Kasumi-1 (cell line): Measurements from ENCODE around the gene TEC.
A peak's percentile ranks its signal among the peaks of the same experiment; 100 is the strongest.

Experiments
- DNase-seq, 2 experiments: peaks; one replicate each; lab custom pipeline; 2025; lab: John Stamatoyannopoulos, UW

The TEC gene

DNA sequence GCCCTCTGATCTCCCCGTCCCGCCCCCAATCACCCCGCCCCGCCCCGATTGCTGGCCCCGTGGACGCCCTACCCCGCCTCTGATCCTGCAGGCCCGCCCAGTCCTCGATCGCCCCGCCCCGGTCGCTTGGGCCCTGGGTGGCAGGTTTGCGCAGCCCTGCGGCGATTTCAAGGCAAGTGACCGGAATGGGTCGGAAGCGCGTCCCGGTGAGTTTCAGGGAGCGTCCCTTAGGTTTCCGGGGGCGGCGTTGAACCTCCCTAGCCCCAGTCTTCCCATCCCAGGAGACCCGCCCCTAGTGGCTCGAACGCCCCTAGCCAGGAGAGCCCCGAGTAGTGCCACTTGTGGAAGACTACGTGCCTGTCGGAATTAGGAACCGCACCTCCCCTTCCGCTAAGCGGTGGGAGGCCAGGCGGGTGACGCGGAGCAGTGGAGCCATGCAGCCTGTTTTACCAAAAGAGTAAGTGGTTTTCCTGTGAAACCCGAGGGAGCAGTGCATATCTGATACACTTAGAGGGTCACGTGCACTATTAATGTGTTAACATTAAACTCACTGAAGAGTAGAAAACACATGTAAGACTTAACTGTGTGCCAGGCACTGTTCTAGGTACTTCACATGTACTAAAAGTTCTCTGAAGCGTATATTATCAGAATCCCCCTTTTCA lies 354 bp upstream of the TEC start:
- peak; percentile 99 for DNase-seq

DNA sequence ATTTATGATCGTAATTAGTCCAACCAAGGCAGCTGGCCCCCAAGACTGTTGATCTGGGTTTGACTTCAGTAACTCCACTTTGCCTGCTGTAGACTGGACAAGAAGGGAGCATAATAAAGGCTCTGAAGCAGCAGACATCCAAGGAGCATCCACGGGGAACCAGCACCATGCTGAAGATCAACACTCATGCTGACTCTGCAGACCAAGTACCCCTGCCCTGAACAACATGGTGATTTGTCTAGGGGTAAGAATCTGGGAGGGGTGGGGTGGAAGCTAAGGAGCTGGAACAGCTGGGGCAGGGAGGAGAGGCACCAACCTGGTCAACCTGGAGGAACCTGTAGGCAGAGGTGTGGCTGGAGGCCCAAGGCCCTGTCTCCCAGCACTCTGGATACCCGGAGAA lies 2.1 kb downstream of the TEC start:
- DNase-seq: no peak

DNA sequence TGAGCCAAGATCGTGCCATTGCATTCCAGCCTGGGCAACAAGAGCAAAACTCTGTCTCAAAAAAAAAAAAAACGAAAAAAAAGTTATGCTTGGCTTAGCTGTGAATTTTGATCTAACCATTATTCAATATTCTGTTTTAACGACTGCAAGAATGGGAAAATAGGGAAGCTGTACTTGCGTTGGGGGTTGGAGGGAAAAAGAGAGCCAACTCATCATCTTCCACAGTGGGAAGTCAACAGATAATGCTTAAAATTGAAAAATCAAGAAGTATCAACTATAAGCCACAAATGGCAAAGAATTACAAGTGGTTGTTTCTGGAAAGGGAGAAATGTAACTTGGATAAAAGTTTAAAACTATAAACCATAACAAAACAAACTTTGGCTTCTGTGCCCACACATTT lies 2.9 kb downstream of the TEC start:
- no peak for DNase-seq

DNA sequence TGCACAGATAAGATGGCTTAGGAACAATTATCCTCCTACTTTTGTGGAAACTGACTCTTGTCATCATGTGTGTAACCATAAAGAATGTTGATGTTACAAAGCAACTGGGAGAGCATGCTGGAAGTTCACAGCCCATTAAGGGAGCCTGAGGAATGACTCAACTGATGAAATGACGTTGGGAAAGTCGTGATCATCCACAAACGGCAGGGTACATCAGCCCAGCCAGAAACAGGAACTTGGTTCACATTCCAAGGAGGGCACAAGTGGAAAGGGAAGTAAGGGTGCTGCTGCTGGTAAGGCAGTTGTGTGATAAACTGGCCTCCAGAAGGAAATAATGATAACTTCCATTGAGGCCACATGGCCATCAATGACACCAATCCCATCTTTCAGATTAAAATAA lies 6.7 kb downstream of the TEC start:
- peak; percentile 72 to 79 for DNase-seq

DNA sequence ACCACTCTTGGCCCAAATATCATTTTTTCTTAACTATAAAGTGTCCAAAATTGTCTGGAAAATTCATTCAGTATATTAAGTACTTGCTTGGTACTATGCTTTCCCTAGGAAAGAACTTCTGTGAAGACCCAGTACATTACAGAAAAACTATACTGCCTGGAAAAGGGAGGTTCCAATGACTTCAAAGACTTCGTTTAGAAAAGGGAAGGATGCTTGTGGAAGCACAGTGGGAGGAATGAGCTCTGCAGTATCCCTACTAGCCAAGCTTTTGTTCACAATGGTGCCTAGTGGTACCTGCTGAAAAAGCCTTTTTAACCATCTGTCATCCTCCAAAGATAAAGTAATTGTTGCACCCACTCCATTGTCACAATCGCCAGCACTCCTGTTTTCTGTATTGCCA lies 7.2 kb downstream of the TEC start:
- no peak for DNase-seq

DNA sequence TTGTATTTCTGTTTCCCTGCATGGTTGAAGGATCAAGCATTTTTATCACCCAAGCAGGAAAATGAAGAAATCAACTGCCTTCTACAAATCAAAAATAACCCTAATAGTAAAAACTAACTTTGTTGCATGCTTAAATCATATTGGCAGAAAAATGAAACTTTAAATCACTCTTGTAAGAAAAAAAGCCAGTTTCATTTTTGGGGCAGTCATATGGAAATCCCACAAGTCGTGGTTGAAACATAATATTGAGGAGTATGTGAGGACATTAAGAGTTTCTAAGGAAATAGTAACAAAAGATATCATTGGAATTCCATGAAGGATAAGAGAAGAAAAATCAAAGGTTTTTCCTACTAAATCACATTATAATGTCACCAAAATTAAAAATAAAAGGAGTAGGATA lies 8.4 kb downstream of the TEC start:
- DNase-seq: peak in 1 of 2 experiments; percentile 27

DNA sequence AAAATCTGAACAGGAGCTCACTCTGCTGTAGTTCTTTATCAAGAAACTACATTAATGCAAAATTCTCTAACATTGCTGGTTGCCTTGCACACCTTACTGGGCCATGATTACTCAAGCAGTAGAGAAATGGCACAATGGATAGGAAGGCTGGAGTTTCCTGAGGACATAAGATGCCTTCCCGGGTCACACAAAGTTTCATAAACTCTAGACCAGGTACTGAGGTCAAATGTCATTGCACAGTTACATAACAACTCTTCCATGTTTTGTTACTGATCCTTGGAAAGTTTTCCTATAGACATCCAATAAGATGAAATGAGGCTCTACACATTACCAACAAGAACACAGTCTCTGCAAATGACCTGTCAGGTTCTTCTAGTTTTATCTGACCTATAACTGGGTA lies 9.9 kb downstream of the TEC start:
- no peak for DNase-seq

DNA sequence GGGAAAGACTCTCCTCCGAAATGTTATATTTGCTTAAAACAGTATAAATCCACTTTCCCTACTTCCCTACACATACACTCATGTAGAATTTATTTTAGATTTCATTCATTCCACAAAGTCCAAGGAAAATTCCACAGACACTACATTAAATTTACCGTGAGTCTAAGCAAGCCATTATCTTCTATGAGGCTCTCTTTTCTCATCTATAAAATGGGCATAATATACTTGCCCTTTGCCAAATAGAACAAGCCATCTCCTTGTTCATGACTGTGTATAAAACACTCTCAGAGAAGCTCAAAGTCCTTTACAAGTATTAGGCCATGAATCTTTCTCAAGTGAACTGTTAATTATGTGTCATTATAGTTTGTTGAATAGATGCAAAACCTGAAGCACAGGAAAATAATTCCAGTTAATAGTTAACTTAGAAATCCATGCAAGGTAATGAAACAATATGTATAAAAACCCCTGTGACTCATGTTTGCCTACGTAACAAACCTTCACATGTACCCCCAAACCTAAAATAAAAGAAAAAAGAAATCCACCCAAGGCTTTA lies 10.7 kb downstream of the TEC start:
- no peak for DNase-seq

DNA sequence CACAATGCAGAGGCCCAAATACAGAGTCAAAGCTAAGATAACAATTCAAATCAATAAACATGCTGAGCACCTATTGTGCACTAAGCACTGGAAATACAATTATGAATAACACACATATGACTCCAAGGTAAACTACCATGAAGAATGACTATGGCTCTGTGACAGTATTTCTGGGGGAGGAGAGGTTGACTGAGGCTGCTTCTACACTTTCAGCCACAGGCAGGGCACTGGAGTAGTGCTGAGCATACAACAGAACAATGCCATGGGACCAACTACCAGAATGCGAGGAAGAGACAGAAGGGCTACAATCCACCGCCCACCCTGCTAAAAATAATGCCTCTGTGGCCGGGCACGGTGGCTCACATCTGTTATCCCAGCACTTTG lies 13.7 kb downstream of the TEC start:
- DNase-seq: no peak

DNA sequence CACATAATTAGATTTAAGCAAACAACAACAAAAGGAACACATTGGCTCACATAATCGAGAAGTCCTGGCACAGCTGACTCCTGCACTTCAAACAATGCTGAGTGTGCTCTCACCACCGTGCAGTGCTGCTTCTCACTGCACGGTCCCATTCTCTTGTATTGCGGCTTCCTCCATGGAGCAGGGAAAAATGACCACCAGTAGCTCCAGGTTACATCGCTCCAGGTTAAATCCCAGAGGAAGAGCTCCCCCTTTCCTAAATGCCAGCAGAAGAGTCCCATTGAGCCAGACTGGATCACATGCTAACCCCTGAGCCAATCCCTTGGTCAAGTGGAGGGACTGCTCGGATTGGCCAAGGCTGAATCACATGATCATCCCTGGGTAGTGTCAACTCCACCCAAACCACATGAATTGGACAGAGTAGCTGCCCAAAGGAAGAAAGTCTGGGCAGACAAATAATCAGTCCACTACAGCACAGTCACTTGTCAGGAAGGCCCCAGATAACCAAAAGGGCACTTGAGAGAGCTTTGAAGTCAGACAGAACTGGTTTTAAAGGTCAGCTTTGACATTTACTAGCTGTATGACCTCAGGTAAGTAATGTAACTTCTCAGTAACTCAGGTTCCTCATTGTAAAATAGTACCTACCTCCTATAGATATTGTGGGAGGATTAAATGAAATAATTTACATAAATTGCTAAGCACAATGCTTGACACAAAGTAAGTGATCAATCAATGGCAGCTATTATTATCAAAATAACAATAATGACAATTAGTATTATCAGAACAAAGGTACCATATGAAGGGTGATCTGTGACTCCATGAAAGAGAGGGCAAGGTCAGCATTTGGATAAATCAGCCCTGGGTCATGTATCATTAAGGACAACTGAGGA lies 14.3 kb downstream of the TEC start:
- no peak for DNase-seq

DNA sequence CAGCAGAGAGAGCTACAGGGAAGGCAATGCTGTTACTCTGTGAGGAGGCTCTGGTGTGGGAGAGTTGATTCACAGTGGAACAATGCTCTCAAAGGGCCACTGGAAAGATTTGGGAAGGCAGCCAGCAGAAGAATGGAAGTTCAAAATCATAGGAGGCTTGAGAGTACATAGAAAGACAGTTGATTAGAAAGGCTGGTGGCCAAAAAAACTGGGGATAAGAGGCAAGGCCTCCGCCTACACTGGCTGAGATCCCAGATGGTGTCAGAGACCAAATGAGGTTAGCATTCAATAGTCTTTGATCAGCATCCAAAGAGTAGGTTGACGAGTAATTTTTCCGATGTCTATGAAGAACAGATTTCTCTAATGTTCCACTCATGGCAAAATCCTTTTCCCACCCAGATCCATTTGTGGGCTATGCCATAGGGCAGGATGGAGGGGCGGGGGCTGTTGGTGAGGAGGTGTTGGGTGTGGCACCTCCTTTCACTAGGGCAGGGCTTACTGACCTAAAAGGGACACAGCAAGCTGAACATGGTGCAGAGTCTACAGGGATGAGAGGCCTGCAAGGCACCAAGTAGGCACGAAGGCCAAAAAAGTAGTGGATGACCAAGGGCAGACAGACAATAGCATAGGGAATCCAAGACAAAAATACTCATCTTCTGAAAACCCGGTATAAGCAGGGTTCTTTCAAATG lies 15.1 kb downstream of the TEC start:
- no peak for DNase-seq

DNA sequence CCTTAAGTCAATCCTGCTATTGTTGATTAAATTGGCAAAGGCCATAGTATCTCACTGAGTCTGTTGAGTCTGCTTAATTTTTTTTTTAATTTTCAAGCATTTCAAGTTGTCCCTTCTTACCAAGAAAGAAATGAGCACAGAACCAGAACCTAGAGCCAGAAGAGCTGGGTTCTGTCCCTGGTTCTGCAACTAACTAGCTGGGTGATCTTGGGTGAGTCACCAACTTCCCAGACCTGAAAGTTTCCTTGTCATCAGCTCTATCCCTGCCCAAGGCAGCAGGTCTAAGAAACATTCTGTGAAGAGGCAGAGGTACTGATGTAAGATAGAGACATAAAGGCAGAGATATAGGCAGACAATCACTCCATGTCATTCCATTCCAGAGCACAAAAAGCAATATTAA lies 17.3 kb downstream of the TEC start:
- no peak for DNase-seq

DNA sequence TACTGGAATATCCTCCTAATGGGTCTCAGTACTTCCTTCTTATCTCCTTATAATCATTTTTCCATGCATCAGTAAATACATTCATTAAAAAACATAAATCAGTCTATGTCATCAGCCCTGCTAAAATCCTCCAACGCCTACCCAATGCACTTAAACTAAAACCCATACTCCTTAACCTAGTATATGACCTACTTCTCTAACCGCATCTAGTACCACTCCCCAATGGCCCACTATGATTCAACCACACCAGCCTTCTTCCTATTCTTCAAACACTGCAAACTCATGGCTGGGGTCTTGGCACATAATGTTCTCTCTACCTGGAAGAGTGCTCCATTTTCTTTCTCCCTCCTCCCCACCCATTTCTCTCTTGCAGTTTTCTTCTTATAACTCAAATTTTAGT lies 18.7 kb downstream of the TEC start:
- DNase-seq: no peak

DNA sequence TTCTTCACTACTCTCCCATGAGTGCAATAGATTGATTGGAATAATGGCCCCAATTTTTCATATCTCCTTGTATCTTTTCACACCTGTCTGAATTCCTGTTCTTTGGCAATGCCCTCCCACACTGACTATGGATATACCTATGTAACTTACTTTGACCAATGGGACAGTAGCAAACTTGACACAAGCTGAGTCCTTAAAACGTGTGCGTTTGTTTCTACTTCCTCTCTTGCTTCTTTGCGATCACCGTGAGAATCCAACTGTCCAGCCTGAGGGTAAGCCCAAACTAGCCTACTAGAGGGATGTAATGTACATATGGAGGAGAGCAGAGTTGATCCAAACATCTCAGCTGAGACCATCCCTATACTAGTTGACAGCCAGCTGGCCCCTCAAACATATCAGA lies 19.3 kb downstream of the TEC start:
- DNase-seq: no peak

DNA sequence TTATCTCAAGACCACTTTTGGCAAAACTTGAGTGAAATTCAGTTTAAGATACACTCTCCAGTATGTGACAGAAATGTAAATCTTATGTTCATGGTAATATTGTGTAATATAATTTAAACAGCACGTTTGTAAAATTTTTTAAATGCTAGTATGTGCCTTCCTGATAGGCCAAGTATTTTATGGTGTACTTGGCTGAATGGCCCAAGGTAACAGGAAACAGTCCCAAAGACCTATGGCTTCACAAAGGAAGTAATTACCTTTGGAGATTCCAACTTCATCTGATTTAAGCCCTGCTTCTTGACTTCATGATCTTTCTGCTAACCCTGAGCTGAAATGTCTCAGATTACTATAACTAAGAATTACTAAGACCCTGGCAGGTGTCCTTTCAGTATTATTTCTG lies 20.3 kb downstream of the TEC start:
- no peak for DNase-seq

DNA sequence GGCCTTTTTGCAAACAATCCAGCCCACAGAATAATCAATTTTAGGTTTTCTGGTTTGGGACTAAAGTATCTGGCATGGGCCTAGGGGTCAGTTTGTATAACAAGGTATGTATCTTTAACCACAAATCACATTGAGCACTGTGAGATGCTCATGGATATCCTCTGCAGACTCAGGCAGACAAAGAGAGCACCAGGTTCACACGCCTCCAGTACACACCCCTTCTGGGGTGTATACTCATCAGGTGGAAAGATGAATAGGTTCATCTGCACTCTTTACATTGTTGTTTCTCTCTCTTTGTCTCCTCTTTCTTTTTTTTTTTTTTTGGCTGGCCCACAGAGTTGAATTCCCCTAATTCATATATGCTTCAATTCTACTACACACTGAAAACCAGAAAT lies 21.1 kb downstream of the TEC start:
- DNase-seq: no peak

DNA sequence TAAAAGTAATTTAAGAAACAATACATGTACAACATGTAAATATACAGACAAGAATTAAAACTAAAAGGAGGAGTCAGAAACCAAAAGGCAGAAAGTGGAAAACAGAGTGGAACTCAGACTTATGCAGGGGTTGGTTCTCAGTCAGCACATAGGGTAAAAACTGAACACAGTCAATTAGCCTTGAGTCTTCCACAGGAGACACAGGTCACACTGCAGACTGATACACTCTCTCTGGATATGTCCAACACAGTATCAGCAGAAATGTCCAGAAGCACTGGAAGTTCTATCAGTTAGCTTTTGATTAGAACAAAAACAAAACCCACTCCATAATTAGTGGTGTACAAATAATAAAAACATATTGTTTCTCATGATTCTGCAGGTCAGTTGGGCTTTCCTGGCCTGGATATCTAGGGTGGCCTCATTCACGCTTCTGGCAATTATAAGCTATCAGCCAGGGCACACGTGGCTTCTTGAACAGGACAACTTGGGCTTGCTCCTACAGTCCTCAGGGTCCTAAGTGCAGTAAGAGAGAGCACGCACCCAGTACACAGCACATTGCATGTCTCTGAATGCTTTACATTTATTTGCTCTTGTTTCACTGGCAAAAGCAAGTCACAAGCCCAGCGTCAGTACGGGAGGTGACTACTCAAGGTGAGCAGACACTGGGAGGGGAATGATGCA lies 21.6 kb downstream of the TEC start:
- no peak for DNase-seq

DNA sequence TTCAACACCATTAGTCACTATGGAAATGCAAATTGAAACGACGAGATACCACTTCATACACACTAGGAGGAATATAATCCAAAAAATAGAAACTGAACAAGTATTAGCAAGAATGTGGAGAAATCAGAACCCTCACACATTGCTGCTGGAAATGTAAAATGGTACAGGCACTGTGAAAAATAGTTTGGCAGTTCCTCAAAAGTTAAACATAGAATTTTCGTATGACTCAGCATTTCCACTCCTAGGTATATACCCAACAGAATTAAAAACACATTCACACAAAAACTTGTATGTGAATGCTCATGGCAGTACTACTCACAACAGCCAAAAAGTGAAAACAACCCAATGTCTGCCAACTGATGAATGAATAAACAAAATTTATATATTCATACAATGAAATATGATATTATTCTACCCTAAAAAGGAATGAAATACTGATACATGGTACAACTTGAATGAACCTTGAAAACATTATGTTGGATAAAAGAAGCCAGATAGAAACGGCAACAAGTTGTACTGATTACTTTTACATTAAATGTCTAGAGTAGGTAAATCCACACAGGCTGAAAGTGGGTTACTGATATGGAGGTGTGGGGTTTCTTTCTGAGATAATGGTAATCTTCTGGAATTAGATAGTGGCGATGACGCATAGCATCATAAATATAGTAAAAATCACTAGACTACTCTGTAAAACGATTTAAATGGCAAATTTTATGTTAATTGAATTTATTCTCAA lies 22.3 kb downstream of the TEC start:
- DNase-seq: peak; percentile 92 to 93

DNA sequence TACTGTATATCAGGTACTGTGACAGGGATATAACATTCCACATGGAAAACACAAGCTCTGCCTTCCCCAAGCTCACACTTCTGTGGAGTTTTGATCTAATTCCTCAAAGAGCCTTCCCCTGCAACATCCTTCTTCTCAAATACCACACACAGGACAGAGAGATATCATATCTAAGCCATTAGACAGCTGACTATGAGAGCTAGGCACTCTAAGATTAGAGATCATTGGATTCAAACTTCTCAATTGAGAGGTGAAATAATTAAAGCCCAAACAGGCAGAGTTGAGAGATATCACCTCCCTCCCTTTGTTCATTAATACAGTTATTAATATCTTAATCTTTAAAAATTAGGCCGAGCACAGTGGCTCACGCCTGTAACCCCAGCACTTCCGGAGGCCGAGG lies 25.0 kb downstream of the TEC start:
- DNase-seq: no peak

DNA sequence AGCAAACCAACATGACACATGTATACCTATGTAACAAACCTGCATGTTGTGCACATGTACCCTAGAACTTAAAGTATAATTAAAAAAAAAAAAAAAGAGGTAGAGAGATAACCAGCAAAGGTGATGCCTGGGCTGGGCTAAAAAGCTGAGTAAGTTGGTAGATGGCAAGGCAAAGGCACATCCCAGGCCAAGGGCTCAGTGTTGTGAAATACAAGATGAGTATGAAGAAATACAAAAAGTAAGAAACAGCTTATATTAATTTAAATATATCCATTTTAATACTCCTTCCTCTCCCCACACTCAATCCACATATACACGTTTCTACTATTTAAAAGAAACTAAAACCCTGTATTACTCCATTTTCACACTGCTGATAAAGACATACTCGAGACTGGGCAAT lies 25.8 kb downstream of the TEC start:
- DNase-seq: no peak

DNA sequence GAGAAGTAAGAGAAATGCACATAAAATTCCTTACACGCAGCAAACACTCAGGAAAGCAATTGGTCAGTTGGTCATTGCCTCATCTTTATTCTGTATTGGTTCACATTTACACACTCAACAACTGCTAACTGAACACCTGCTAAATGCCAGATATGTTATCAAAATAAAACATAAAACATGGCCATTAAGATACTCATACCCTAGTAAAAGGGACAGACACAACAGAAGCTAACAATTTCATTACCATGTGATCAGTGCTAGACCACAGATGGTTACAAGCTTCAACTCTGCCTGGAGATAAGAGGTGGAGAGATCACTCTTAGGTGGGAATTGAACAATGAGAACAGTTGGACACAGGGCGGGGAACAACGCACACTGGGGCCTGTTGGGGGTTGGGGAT lies 26.2 kb downstream of the TEC start:
- no peak for DNase-seq
